Hematopoietic multipotent progenitor cell treated with erythropoietin and hydrocortisone succinate and interleukin-3 and kit ligand, for 17 days (in vitro differentiated cells): ENCODE results near the gene ZNF438.

ENCODE experiments used
- DNase-seq: peaks from one replicate; pipeline ENCODE4 v3.0.0-alpha.2; 2015; ENCODE audit warnings: low spot score

The ZNF438 gene

GRCh38 chr10:30847642-30848041 lies 184.0 kb downstream of the ZNF438 start:
- no peak for DNase-seq

GRCh38 chr10:30847199-30847598 lies 184.5 kb downstream of the ZNF438 start:
- DNase-seq: peak; percentile 8

- no peak for DNase-seq
These were observed 185.0 kb downstream of the ZNF438 start for GRCh38 chr10:30846710-30847109.

- no peak for DNase-seq
These were observed 188.8 kb downstream of the ZNF438 start for GRCh38 chr10:30842894-30843293.

- DNase-seq: no peak
These were observed 189.5 kb downstream of the ZNF438 start for GRCh38 chr10:30842185-30842584.

- DNase-seq: no peak
These were observed 191.1 kb downstream of the ZNF438 start for GRCh38 chr10:30840395-30841050.

GRCh38 chr10:30839652-30840051 lies 192.0 kb downstream of the ZNF438 start:
- DNase-seq: no peak

GRCh38 chr10:30836406-30836805 lies 195.3 kb downstream of the ZNF438 start:
- DNase-seq: no peak

- DNase-seq: no peak
These were observed 196.5 kb downstream of the ZNF438 start for GRCh38 chr10:30835146-30835545.

- no peak for DNase-seq
These were observed 197.0 kb downstream of the ZNF438 start for GRCh38 chr10:30834651-30835050.

GRCh38 chr10:30834153-30834552 lies 197.5 kb downstream of the ZNF438 start:
- DNase-seq: no peak

GRCh38 chr10:30833628-30833970 lies 198.1 kb downstream of the ZNF438 start:
- no peak for DNase-seq

GRCh38 chr10:30832749-30833627 lies 198.7 kb downstream of the ZNF438 start:
- no peak for DNase-seq

- DNase-seq: no peak
These were observed 199.5 kb downstream of the ZNF438 start for GRCh38 chr10:30832001-30832748.

- no peak for DNase-seq
These were observed 200.2 kb downstream of the ZNF438 start for GRCh38 chr10:30831426-30831825.

- DNase-seq: peak; percentile 9
These were observed 201.1 kb downstream of the ZNF438 start for GRCh38 chr10:30830315-30831230.

- peak; percentile 46 for DNase-seq
These were observed 201.8 kb downstream of the ZNF438 start for GRCh38 chr10:30829901-30830300.

- peak; percentile 78 for DNase-seq
These were observed 203.0 kb downstream of the ZNF438 start for GRCh38 chr10:30828680-30829079.

GRCh38 chr10:30828164-30828563 lies 203.5 kb downstream of the ZNF438 start:
- DNase-seq: no peak

- no peak for DNase-seq
These were observed 204.0 kb downstream of the ZNF438 start for GRCh38 chr10:30827531-30828120.

GRCh38 chr10:30826679-30827078 lies 205.0 kb downstream of the ZNF438 start:
- DNase-seq: no peak
